ENCODE data around the gene TENM4. TPM values are rescaled to one million over a fixed set of nuclear protein-coding genes. Genes with fewer than 3 reads are reported as not detected.

TENM4 gene
- polyA plus RNA-seq, 3 donors, result 0.31 to 1.7 TPM; not detected in 1

DNA sequence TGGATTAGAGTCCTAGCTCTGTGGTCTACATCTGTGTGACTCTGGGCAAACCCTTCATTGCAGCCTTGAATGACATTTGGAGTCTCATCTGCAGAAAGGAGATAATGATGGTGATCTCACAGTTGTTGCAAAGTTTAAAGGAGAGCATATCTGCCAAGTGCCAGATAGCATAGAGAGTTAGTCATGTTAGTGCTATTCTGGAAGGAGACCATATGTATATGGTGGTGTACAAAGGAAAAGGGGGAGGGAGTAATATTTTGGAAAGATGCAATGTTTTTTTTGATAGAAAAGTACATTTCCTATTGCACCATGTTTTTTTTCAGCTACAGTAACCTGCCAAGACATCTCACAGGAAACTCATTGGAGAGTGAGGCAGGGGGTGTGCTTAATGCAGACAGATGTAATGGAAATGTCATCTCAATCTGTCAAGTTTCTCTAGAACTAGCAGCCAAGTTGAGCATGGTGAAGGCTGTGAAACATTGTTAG is 774.1 kb downstream of the TENM4 start:
- no peaks in the 10 kb centered on the region for H3K36me3 Mint-ChIP-seq

DNA sequence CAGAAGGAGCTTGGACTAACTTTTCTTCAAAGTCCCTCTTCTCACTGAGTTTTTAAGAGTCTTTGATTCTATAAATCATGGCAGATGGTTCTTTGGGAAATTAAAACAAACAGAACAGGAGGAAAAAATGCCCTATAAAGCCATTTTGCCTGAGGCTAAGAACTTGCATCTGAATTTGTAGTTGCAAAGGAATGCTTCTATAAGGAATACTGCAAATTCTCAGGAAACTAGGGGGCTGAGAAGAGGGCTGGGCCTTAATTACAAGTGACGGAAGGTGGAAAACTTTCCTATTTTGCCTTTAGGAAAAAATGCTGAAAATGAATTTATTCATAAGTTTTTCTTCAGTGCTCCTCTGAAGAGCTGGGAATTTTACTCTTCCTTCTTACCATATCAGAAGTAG is 776.2 kb downstream of the TENM4 start:
- peaks cover 0 to 9% (median under 1%) of the 10 kb centered on the region in 7 donors for H3K9me3 Mint-ChIP-seq
- no peaks in the 10 kb centered on the region for H3K4me1 Mint-ChIP-seq
- H3K4me3 Mint-ChIP-seq, result no peak overlapping the region
- no peaks in the 10 kb centered on the region for H3K4me1 ChIP-seq (ENCODE audit: control insufficient read depth in 1 of 2, insufficient read depth in 2 of 2, low read length in 2 of 2)
- no peak overlapping the region for H2AFZ ChIP-seq (ENCODE audit: insufficient read depth, low read depth, low read length, poor library complexity, severe bottlenecking)
- H3K9ac ChIP-seq (ENCODE audit: insufficient read depth, low read length, poor library complexity, severe bottlenecking), result no peak overlapping the region
- intact Hi-C loops (cut with micrococcal nuclease), result no loop called here
- TF ChIP-seq, protein P1, sequence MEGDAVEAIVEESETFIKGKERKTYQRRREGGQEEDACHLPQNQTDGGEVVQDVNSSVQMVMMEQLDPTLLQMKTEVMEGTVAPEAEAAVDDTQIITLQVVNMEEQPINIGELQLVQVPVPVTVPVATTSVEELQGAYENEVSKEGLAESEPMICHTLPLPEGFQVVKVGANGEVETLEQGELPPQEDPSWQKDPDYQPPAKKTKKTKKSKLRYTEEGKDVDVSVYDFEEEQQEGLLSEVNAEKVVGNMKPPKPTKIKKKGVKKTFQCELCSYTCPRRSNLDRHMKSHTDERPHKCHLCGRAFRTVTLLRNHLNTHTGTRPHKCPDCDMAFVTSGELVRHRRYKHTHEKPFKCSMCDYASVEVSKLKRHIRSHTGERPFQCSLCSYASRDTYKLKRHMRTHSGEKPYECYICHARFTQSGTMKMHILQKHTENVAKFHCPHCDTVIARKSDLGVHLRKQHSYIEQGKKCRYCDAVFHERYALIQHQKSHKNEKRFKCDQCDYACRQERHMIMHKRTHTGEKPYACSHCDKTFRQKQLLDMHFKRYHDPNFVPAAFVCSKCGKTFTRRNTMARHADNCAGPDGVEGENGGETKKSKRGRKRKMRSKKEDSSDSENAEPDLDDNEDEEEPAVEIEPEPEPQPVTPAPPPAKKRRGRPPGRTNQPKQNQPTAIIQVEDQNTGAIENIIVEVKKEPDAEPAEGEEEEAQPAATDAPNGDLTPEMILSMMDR (IDR thresholded peaks at IDR 0.05), result no peak
- no peaks in the 10 kb centered on the region for H3K36me3 ChIP-seq (replicated peaks in 1 of 2; ENCODE audit: control insufficient read depth in 1 of 2, insufficient read depth in 2 of 2, low read length in 2 of 2)
- H3K4me3 ChIP-seq (replicated peaks in 1 of 3; ENCODE audit: low read depth in 2 of 3, low read length in 3 of 3), result no peak overlapping the region
- no peaks in the 10 kb centered on the region for H3K27me3 ChIP-seq (ENCODE audit: control insufficient read depth in 2 of 2, insufficient read depth in 2 of 2, low read length in 2 of 2)
- DNase-seq, result no peak
- no CpG with 5 or more reads among the region's 1 CpG for WGBS (ENCODE audit: insufficient coverage)
- no peaks in the 10 kb centered on the region for H4K20me1 ChIP-seq (ENCODE audit: insufficient read depth, low read length)
- H3K27ac ChIP-seq (ENCODE audit: low read depth in 1 of 2, low read length in 2 of 2), result no peak overlapping the region
- no peak overlapping the region for H3K27ac Mint-ChIP-seq
- no peak overlapping the region for H3K4me2 ChIP-seq (replicated peaks; ENCODE audit: extremely low read depth, low read length, poor library complexity, severe bottlenecking)
- no peaks in the 10 kb centered on the region for H3K36me3 Mint-ChIP-seq
- H3K79me2 ChIP-seq (ENCODE audit: insufficient read depth, low read length), result no peaks in the 10 kb centered on the region
- peaks cover 3 to 17% (median 6%) of the 10 kb centered on the region in 3 donors for H3K27me3 Mint-ChIP-seq (ENCODE audit: low read depth in 3 of 3)
- no peaks in the 10 kb centered on the region for H3K9me3 ChIP-seq (replicated peaks in 1 of 2; ENCODE audit: control insufficient read depth in 1 of 2, insufficient read depth in 1 of 2, low read length in 2 of 2)

More for the DNA sequence above, 774.1 kb downstream of the TENM4 start:
- Mint-ChIP-seq H3K27me3 (ENCODE audit: low read depth in 3 of 3) (peaks cover 1 to 15% (median 5%) of the 10 kb centered on the region in 3 donors), H3K4me1 (no peaks in the 10 kb centered on the region), H3K4me3 (no peak overlapping the region), H3K9me3 (peaks cover 0 to 11% (median 6%) of the 10 kb centered on the region in 7 donors), H3K27ac (no peak overlapping the region)
- Histone ChIP-seq H4K20me1 (ENCODE audit: insufficient read depth, low read length) (no peaks in the 10 kb centered on the region), H3K4me1 (ENCODE audit: control insufficient read depth in 1 of 2, insufficient read depth in 2 of 2, low read length in 2 of 2) (no peaks in the 10 kb centered on the region), H2AFZ (ENCODE audit: insufficient read depth, low read depth, low read length, poor library complexity, severe bottlenecking) (no peak overlapping the region), H3K79me2 (ENCODE audit: insufficient read depth, low read length) (no peaks in the 10 kb centered on the region), H3K27ac (ENCODE audit: low read depth in 1 of 2, low read length in 2 of 2) (no peak overlapping the region), H3K36me3 (replicated peaks in 1 of 2; ENCODE audit: control insufficient read depth in 1 of 2, insufficient read depth in 2 of 2, low read length in 2 of 2) (no peaks in the 10 kb centered on the region), H3K27me3 (ENCODE audit: control insufficient read depth in 2 of 2, insufficient read depth in 2 of 2, low read length in 2 of 2) (no peaks in the 10 kb centered on the region), H3K4me3 (replicated peaks in 1 of 3; ENCODE audit: low read depth in 2 of 3, low read length in 3 of 3) (no peak overlapping the region), H3K9ac (ENCODE audit: insufficient read depth, low read length, poor library complexity, severe bottlenecking) (no peak overlapping the region), H3K9me3 (replicated peaks in 1 of 2; ENCODE audit: control insufficient read depth in 1 of 2, insufficient read depth in 1 of 2, low read length in 2 of 2) (no peaks in the 10 kb centered on the region), H3K4me2 (replicated peaks; ENCODE audit: extremely low read depth, low read length, poor library complexity, severe bottlenecking) (no peak overlapping the region)
- no peak for DNase-seq
- TF ChIP-seq, protein P1 (IDR thresholded peaks at IDR 0.05), result no peak
- intact Hi-C loops (cut with micrococcal nuclease), result no loop called here

All from CD14-positive monocyte (primary cell).